Gastrocnemius medialis (tissue), 4 donors: Measurements from ENCODE around the gene SLC24A3. TPM values are rescaled to one million over a fixed set of nuclear protein-coding genes. Genes with fewer than 3 reads are reported as not detected.
"Not testable (repeated sequence)": the region's sequence is repeated elsewhere in the genome, so short reads cannot be mapped to it uniquely, and the experiment has no call there.

Experiments used
- ATAC-seq, 2 donors: fragments of 150-250 bp; one replicate each; pipeline ENCODE4 v1.9.1; 2016
- DNase-seq, 2 donors: peaks; one replicate each; pipeline ENCODE4 v3.0.0-alpha.2; 2019
- H3K27ac ChIP-seq, 4 donors: fragments of 200-600 bp; sonication (generic); 1 replicate in 1 of 4; 2 replicates in 3 of 4; pipeline ENCODE4 v1.5.1; 2016 to 2018; ENCODE audit warnings: mild to moderate bottlenecking in 2 of 4, moderate library complexity in 1 of 4
- H3K27me3 ChIP-seq, 3 donors: fragments of 200-600 bp; sonication (generic) in 2 of 3; 1 replicate in 1 of 3; 2 replicates in 2 of 3; pipeline versions ENCODE4 v1.5.1 to v1.6.0; 2016 to 2019; ENCODE audit warnings: mild to moderate bottlenecking in 1 of 3, moderate library complexity in 1 of 3
- H3K36me3 ChIP-seq, 2 donors: fragments of 200-600 bp; sonication (generic) in 1 of 2; one replicate each; pipeline ENCODE4 v1.5.1; 2017 to 2018
- H3K4me1 ChIP-seq, 2 donors: fragments of 200-600 bp; sonication (generic) in 1 of 2; one replicate each; pipeline ENCODE4 v1.5.1; 2016 to 2017; ENCODE audit warnings: mild to moderate bottlenecking in 2 of 2
- H3K4me3 ChIP-seq, 4 donors: fragments of 200-600 bp; sonication (generic) in 3 of 4; 1 replicate in 1 of 4; 2 replicates in 3 of 4; pipeline ENCODE4 v1.5.1; 2016 to 2019; ENCODE audit warnings: mild to moderate bottlenecking in 2 of 4
- H3K9me3 ChIP-seq, 3 donors: fragments of 200-600 bp; sonication (generic) in 2 of 3; 1 replicate in 1 of 3; 2 replicates in 2 of 3; pipeline ENCODE4 v1.5.1; 2016 to 2019
- CTCF ChIP-seq, 5 experiments: fragments of 450-650 bp in 3 of 5; fragments of 200-600 bp in 2 of 5; sonication (generic) in 2 of 5; IDR thresholded peaks in 4 of 5; conservative IDR thresholded peaks in 1 of 5; 1 replicate in 4 of 5; 2 replicates in 1 of 5; pipeline ENCODE4 v1.5.1; 2016 to 2019; ENCODE audit warnings: antibody characterized with exemption in 5 of 5, mild to moderate bottlenecking in 3 of 5, moderate library complexity in 3 of 5
- POLR2A ChIP-seq, 2 donors: fragments of 450-650 bp; IDR thresholded peaks; one replicate each; pipeline ENCODE4 v1.6.1; 2017; ENCODE audit warnings: antibody characterized with exemption in 2 of 2, mild to moderate bottlenecking in 2 of 2, moderate library complexity in 2 of 2
- in situ Hi-C, 4 donors: fragments of 200-750 bp; cut with MboI; loops; one replicate each; pipeline versions ENCODE4 v1.15.0 to v1.8.0; 2017; ENCODE audit warnings: low sequenced_read_pairs in 4 of 4
- intact Hi-C: fragments of 100-400 bp; cut with DNase I; formaldehyde crosslinking; loops from one replicate; pipeline ENCODE4 v1.15.1; 2023; ENCODE audit warnings: low total_unique reads
- total RNA-seq, 4 donors: library from RNA; depleted of rRNA; stranded (reverse); fragments of >200 nt; gene quantifications; one replicate each; pipeline versions ENCODE4 v1.1.0 to v1.2.3, GENCODE V29; 2016

The SLC24A3 gene
- total RNA-seq, 4 donors from 2014 or later: 3.3 to 7.8 (median 6.7) TPM

- Histone ChIP-seq H3K4me3 (no peak overlapping the region), H3K27ac (no peak overlapping the region), H3K27me3 (no peaks in the 10 kb centered on the region), H3K36me3 (no peaks in the 10 kb centered on the region), H3K4me1 (no peaks in the 10 kb centered on the region), H3K9me3 (peaks cover 0 to 5% (median 0%) of the 10 kb centered on the region in 3 donors)
- intact Hi-C loops (no loop called here), in situ Hi-C loops (loop anchor here in 1 of 4 donors (10.0 kb wide), 1 partner anchor 55 kb away; no protein-coding TSS in a partner anchor)
- no peak for DNase-seq
- no peak for ATAC-seq
- TF ChIP-seq POLR2A (IDR thresholded peaks at IDR 0.05) (no peak), CTCF (IDR thresholded peaks at IDR 0.05 in 4 of 5, conservative IDR thresholded peaks at IDR 0.05 in 1 of 5) (no peak)
These were observed 537.7 kb downstream of the SLC24A3 start for GRCh38 chr20:19750101-19750606.

- Histone ChIP-seq H3K9me3 (no peaks in the 10 kb centered on the region), H3K4me3 (no peak overlapping the region), H3K27ac (no peak overlapping the region), H3K27me3 (no peaks in the 10 kb centered on the region), H3K36me3 (no peaks in the 10 kb centered on the region), H3K4me1 (no peaks in the 10 kb centered on the region)
- ATAC-seq (no peak), DNase-seq (no peak)
- in situ Hi-C loops: loop anchor here in 1 of 4 donors (10.0 kb wide), 1 partner anchor 56 kb away; no protein-coding TSS in a partner anchor
- intact Hi-C loops: no loop called here
- no peak for TF ChIP-seq CTCF (IDR thresholded peaks at IDR 0.05 in 4 of 5, conservative IDR thresholded peaks at IDR 0.05 in 1 of 5)
- TF ChIP-seq POLR2A (IDR thresholded peaks at IDR 0.05): no peak
These were observed 538.6 kb downstream of the SLC24A3 start for GRCh38 chr20:19750907-19751636.

- H3K4me3 ChIP-seq, DNase-seq, H3K27me3 ChIP-seq, H3K4me1 ChIP-seq, H3K36me3 ChIP-seq, intact Hi-C loops, H3K9me3 ChIP-seq, ATAC-seq, H3K27ac ChIP-seq: not testable (repeated sequence)
- in situ Hi-C loops: loop anchor here in 1 of 4 donors (10.0 kb wide), 1 partner anchor 59 kb away; no protein-coding TSS in a partner anchor
These were observed 541.8 kb downstream of the SLC24A3 start for GRCh38 chr20:19754201-19754600.

GRCh38 chr20:19756761-19757486 lies 544.5 kb downstream of the SLC24A3 start:
- Histone ChIP-seq H3K4me1 (peaks cover 31 to 36% of the 10 kb centered on the region in 2 donors), H3K36me3 (no peaks in the 10 kb centered on the region), H3K4me3 (peak overlapping the region; percentile 82 to 100 (median 94)), H3K27me3 (no peaks in the 10 kb centered on the region), H3K27ac (peak overlapping the region; percentile 97 to 99 (median 98)), H3K9me3 (no peaks in the 10 kb centered on the region)
- DNase-seq (no peak), ATAC-seq (no peak)
- in situ Hi-C loops: loop anchor here in 1 of 4 donors (10.0 kb wide), 1 partner anchor 62 kb away; no protein-coding TSS in a partner anchor
- no peak for TF ChIP-seq POLR2A (IDR thresholded peaks at IDR 0.05)
- no peak for TF ChIP-seq CTCF (IDR thresholded peaks at IDR 0.05 in 4 of 5, conservative IDR thresholded peaks at IDR 0.05 in 1 of 5)
- intact Hi-C loops: loop anchor here (1.0 to 2.0 kb wide), 2 partner anchors 22 to 65 kb away; no protein-coding TSS in a partner anchor
